Right atrium auricular region (tissue), 2 donors: Measurements from ENCODE around the gene PDE6H. TPM values are rescaled to one million over a fixed set of nuclear protein-coding genes. Genes with fewer than 3 reads are reported as not detected.

ENCODE experiments used
- DNase-seq: peaks from one replicate; pipeline ENCODE4 v3.0.0-alpha.2; 2019; ENCODE audit warnings: low spot score
- H3K27ac ChIP-seq, 2 donors: fragments of 200-600 bp; sonication (generic); 1 replicate in 1 of 2; 2 replicates in 1 of 2; pipeline ENCODE4 v1.5.1; 2016 to 2019
- H3K27me3 ChIP-seq, 2 donors: fragments of 200-600 bp; sonication (generic); one replicate each; pipeline versions ENCODE4 v1.5.1 to v1.6.0; 2017 to 2019
- H3K36me3 ChIP-seq: fragments of 200-600 bp; sonication (generic); one replicate; pipeline ENCODE4 v1.5.1; 2016
- H3K4me1 ChIP-seq, 2 donors: fragments of 200-600 bp; sonication (generic); one replicate each; pipeline versions ENCODE4 v1.5.1 to v1.6.0; 2017 to 2019
- H3K4me3 ChIP-seq, 2 donors: fragments of 200-600 bp; sonication (generic); 1 replicate in 1 of 2; 2 replicates in 1 of 2; pipeline ENCODE4 v1.5.1; 2017 to 2019; ENCODE audit warnings: mild to moderate bottlenecking in 1 of 2, moderate library complexity in 1 of 2
- H3K9me3 ChIP-seq, 2 donors: fragments of 200-600 bp; sonication (generic); one replicate each; pipeline ENCODE4 v1.5.1; 2019
- CTCF ChIP-seq, 2 donors: fragments of 200-600 bp; sonication (generic); IDR thresholded peaks; one replicate each; pipeline ENCODE4 v1.5.1; 2019; ENCODE audit warnings: antibody characterized with exemption in 2 of 2
- total RNA-seq, 2 donors: library from RNA; depleted of rRNA; stranded (reverse); fragments of >200 nt; gene quantifications; one replicate each; pipeline ENCODE4 v1.1.0, GENCODE V29; 2016

Gene PDE6H
- total RNA-seq, 2 donors from 2014 or later, result not detected

GRCh38 chr12:14975457-14975856 lies 2.6 kb downstream of the PDE6H start:
- H3K36me3 ChIP-seq, result no peaks in the 10 kb centered on the region
- no peaks in the 10 kb centered on the region for H3K4me1 ChIP-seq
- no peaks in the 10 kb centered on the region for H3K9me3 ChIP-seq
- H3K27ac ChIP-seq, result no peak overlapping the region
- no peak for TF ChIP-seq CTCF (IDR thresholded peaks at IDR 0.05)
- H3K4me3 ChIP-seq, result no peak overlapping the region
- no peak for DNase-seq
- no peaks in the 10 kb centered on the region for H3K27me3 ChIP-seq

- Histone ChIP-seq H3K4me1 (no peaks in the 10 kb centered on the region), H3K36me3 (no peaks in the 10 kb centered on the region), H3K27ac (no peak overlapping the region), H3K27me3 (no peaks in the 10 kb centered on the region), H3K4me3 (no peak overlapping the region), H3K9me3 (no peaks in the 10 kb centered on the region)
- DNase-seq, result no peak
- no peak for TF ChIP-seq CTCF (IDR thresholded peaks at IDR 0.05)
Observed at GRCh38 chr12:14976658-14977057, 3.8 kb downstream of the PDE6H start.

GRCh38 chr12:14979468-14979867 lies 6.6 kb downstream of the PDE6H start:
- Histone ChIP-seq H3K9me3 (no peaks in the 10 kb centered on the region), H3K27me3 (no peaks in the 10 kb centered on the region), H3K4me1 (no peaks in the 10 kb centered on the region), H3K4me3 (no peak overlapping the region), H3K36me3 (no peaks in the 10 kb centered on the region), H3K27ac (no peak overlapping the region)
- TF ChIP-seq CTCF (IDR thresholded peaks at IDR 0.05), result no peak
- no peak for DNase-seq

GRCh38 chr12:14981049-14981448 lies 8.2 kb downstream of the PDE6H start:
- H3K27ac ChIP-seq, result no peak overlapping the region
- no peaks in the 10 kb centered on the region for H3K4me1 ChIP-seq
- H3K4me3 ChIP-seq, result no peak overlapping the region
- no peak for DNase-seq
- no peaks in the 10 kb centered on the region for H3K36me3 ChIP-seq
- no peaks in the 10 kb centered on the region for H3K27me3 ChIP-seq
- no peak for TF ChIP-seq CTCF (IDR thresholded peaks at IDR 0.05)
- H3K9me3 ChIP-seq, result no peaks in the 10 kb centered on the region

GRCh38 chr12:14982562-14982961 lies 9.7 kb downstream of the PDE6H start:
- Histone ChIP-seq H3K9me3 (no peaks in the 10 kb centered on the region), H3K36me3 (no peaks in the 10 kb centered on the region), H3K4me1 (no peaks in the 10 kb centered on the region), H3K27ac (no peak overlapping the region), H3K4me3 (no peak overlapping the region), H3K27me3 (no peaks in the 10 kb centered on the region)
- DNase-seq, result no peak
- no peak for TF ChIP-seq CTCF (IDR thresholded peaks at IDR 0.05)

- H3K27me3 ChIP-seq, result no peaks in the 10 kb centered on the region
- no peaks in the 10 kb centered on the region for H3K36me3 ChIP-seq
- H3K4me3 ChIP-seq, result no peak overlapping the region
- no peak overlapping the region for H3K27ac ChIP-seq
- no peak for DNase-seq
- no peaks in the 10 kb centered on the region for H3K4me1 ChIP-seq
- no peak for TF ChIP-seq CTCF (IDR thresholded peaks at IDR 0.05)
- no peaks in the 10 kb centered on the region for H3K9me3 ChIP-seq
Observed at GRCh38 chr12:14982991-14983390, 10.1 kb downstream of the PDE6H start.
